Measurements from ENCODE around the gene BEST2. TPM values are rescaled to one million over a fixed set of nuclear protein-coding genes. Genes with fewer than 3 reads are reported as not detected.

Gene BEST2
- total RNA-seq, 2 donors from 2014 or later = not detected

GRCh38 chr19:12774588-12775555, 23.3 kb downstream of the BEST2 start, which contains the start of gene HOOK2:
Gene HOOK2, minus strand, starts transcription at chr19:12775552. Its CDS starts 103 bp downstream, at chr19:12775449.
- H3K9me3 ChIP-seq = no peaks in the 10 kb centered on the region
- TF ChIP-seq CTCF (IDR thresholded peaks at IDR 0.05) = no peak
- H3K27me3 ChIP-seq (replicated peaks; ENCODE audit: insufficient read depth) = no peaks in the 10 kb centered on the region
- DNase-seq (ENCODE audit: low spot score) (no peak), ATAC-seq (ENCODE audit: insufficient number of reproducible peaks, low FRiP score, low read depth) (peak; percentile 2)
- H3K36me3 ChIP-seq = peaks cover 2% of the 10 kb centered on the region
- H3K4me3 ChIP-seq = peak within 1 kb of the TSS; percentile 84
- peaks cover 13 to 69% of the 10 kb centered on the region in 2 donors for H3K4me1 ChIP-seq (ENCODE audit: control insufficient read depth in 1 of 2, low read depth in 2 of 2)
- peak within 1 kb of the TSS; percentile 83 to 84 for H3K27ac ChIP-seq

GRCh38 chr19:12777217-12778016, 25.8 kb downstream of the BEST2 start:
- peak; percentile 31 for ATAC-seq (ENCODE audit: insufficient number of reproducible peaks, low FRiP score, low read depth)
- H3K27me3 ChIP-seq (replicated peaks; ENCODE audit: insufficient read depth) = no peaks in the 10 kb centered on the region
- H3K36me3 ChIP-seq = no peaks in the 10 kb centered on the region
- H3K4me3 ChIP-seq = peak overlapping the region; percentile 85
- DNase-seq (ENCODE audit: low spot score) = no peak
- peak overlapping the region; percentile 94 to 95 for H3K27ac ChIP-seq
- TF ChIP-seq CTCF (IDR thresholded peaks at IDR 0.05) = peak; percentile 95
- H3K9me3 ChIP-seq = no peaks in the 10 kb centered on the region
- peaks cover 13 to 63% of the 10 kb centered on the region in 2 donors for H3K4me1 ChIP-seq (ENCODE audit: control insufficient read depth in 1 of 2, low read depth in 2 of 2)

GRCh38 chr19:12778017-12778904, 26.7 kb downstream of the BEST2 start:
- H3K27me3 ChIP-seq (replicated peaks; ENCODE audit: insufficient read depth) = no peaks in the 10 kb centered on the region
- TF ChIP-seq CTCF (IDR thresholded peaks at IDR 0.05) = no peak
- ATAC-seq (ENCODE audit: insufficient number of reproducible peaks, low FRiP score, low read depth) (no peak), DNase-seq (ENCODE audit: low spot score) (no peak)
- peaks cover 18 to 61% of the 10 kb centered on the region in 2 donors for H3K4me1 ChIP-seq (ENCODE audit: control insufficient read depth in 1 of 2, low read depth in 2 of 2)
- H3K27ac ChIP-seq = peak overlapping the region; percentile 94 to 95
- no peaks in the 10 kb centered on the region for H3K9me3 ChIP-seq
- H3K4me3 ChIP-seq = peak overlapping the region; percentile 85
- H3K36me3 ChIP-seq = no peaks in the 10 kb centered on the region

GRCh38 chr19:12778905-12779161, 27.2 kb downstream of the BEST2 start:
- Histone ChIP-seq H3K27me3 (replicated peaks; ENCODE audit: insufficient read depth) (no peaks in the 10 kb centered on the region), H3K9me3 (no peaks in the 10 kb centered on the region), H3K27ac (peak overlapping the region; percentile 94 to 95), H3K36me3 (no peaks in the 10 kb centered on the region), H3K4me1 (ENCODE audit: control insufficient read depth in 1 of 2, low read depth in 2 of 2) (peaks cover 23 to 61% of the 10 kb centered on the region in 2 donors), H3K4me3 (peak overlapping the region; percentile 85)
- no peak for ATAC-seq (ENCODE audit: insufficient number of reproducible peaks, low FRiP score, low read depth)
- no peak for TF ChIP-seq CTCF (IDR thresholded peaks at IDR 0.05)
- no peak for DNase-seq (ENCODE audit: low spot score)
